K562 (cell line): Measurements from ENCODE around the gene KLK14. TPM values are rescaled to one million over a fixed set of nuclear protein-coding genes. Genes with fewer than 3 reads are reported as not detected.

ENCODE experiments used
- ARHGAP35 ChIP-seq: fragments of 450-650 bp; IDR thresholded peaks from 2 replicates; pipeline ENCODE4 v1.6.1; 2018; ENCODE audit not compliant: partially characterized antibody
- ARID1B ChIP-seq: fragments of 450-650 bp; IDR thresholded peaks from 2 replicates; pipeline ENCODE4 v1.6.1; 2016; ENCODE audit warnings: antibody characterized with exemption, mild to moderate bottlenecking, inconsistent platforms
- ARNT ChIP-seq, 2 experiments: fragments of 450-650 bp; IDR thresholded peaks; 2 replicates each; pipeline ENCODE4 v1.6.1; 2016; ENCODE audit warnings: mild to moderate bottlenecking in 1 of 2
- EP400 ChIP-seq: fragments of 450-650 bp; IDR thresholded peaks from 2 replicates; pipeline ENCODE4 v1.6.1; 2017; ENCODE audit warnings: antibody characterized with exemption, mild to moderate bottlenecking, moderate library complexity
- FIP1L1 ChIP-seq: fragments of 200-400 bp; formaldehyde crosslinking; IDR thresholded peaks from 2 replicates; pipeline ENCODE4 v1.6.1; 2018; ENCODE audit warnings: mild to moderate bottlenecking, low read depth, low read length; ENCODE audit not compliant: poor library complexity, severe bottlenecking
- FOS ChIP-seq: IDR thresholded peaks from 3 replicates; pipeline ENCODE4 v1.6.1; 2011; ENCODE audit not compliant: insufficient read length; ENCODE audit errors: extremely low read depth
- GTF2E2 ChIP-seq: fragments of 200-800 bp; sonication (Bioruptor generic); IDR thresholded peaks from 2 replicates; pipeline ENCODE4 v1.6.1; 2016; ENCODE audit warnings: missing genetic modification characterization, missing compliant biosample characterization
- MEIS2 ChIP-seq: fragments of 450-650 bp; IDR thresholded peaks from 2 replicates; pipeline ENCODE4 v1.6.1; 2014; ENCODE audit warnings: mild to moderate bottlenecking; ENCODE audit not compliant: partially characterized antibody
- POLR2AphosphoS2 ChIP-seq: IDR thresholded peaks from 2 replicates; pipeline ENCODE4 v1.6.1; 2012; ENCODE audit warnings: low read length, improper control_type of control experiment
- PRPF4 ChIP-seq: fragments of 200-400 bp; formaldehyde crosslinking; IDR thresholded peaks from one replicate; pipeline ENCODE4 v1.6.1; 2017; ENCODE audit warnings: low read length, low read depth, mild to moderate bottlenecking; ENCODE audit not compliant: insufficient read depth, poor library complexity, severe bottlenecking
- SIX5 ChIP-seq, 2 experiments: IDR thresholded peaks; 2 replicates each; pipeline ENCODE4 v1.6.1; 2011; ENCODE audit warnings: low read length in 2 of 2, borderline replicate concordance in 1 of 2, low read depth in 1 of 2, mild to moderate bottlenecking in 1 of 2, moderate library complexity in 1 of 2; ENCODE audit not compliant: insufficient read depth in 1 of 2
- STAT5A ChIP-seq: IDR thresholded peaks from 2 replicates; pipeline ENCODE4 v1.6.1; 2012; ENCODE audit warnings: low read length, inconsistent platforms, borderline replicate concordance
- WHSC1 ChIP-seq: IDR thresholded peaks from one replicate; pipeline ENCODE4 v1.6.1; 2012; ENCODE audit warnings: low read length, control low read depth, inconsistent platforms
- XRCC4 ChIP-seq: IDR thresholded peaks from one replicate; pipeline ENCODE4 v1.6.1; 2011; ENCODE audit not compliant: insufficient read depth, insufficient read length; ENCODE audit errors: extremely low read depth
- ZFP36 ChIP-seq: fragments of 150-350 bp; IDR thresholded peaks from 2 replicates; pipeline ENCODE4 v1.6.1; 2018; ENCODE audit warnings: low read length, low read depth; ENCODE audit not compliant: partially characterized antibody
- polyA plus RNA-seq, 8 experiments: library from polyadenylated mRNA; depleted of rRNA in 4 of 8; stranded (reverse) in 5 of 8; unstranded in 3 of 8; fragments of >200 nt; fragmentation: Nextera tagmentation in 2 of 8; fragmentation: Illumina TruSeq in 1 of 8; extraction: Ambion mirVana in 2 of 8; extraction: Trizol in 1 of 8; gene quantifications; 2 replicates each; pipeline versions ENCODE4 v1.2.1 to v1.2.3, GENCODE V29; 2011 to 2014; ENCODE audit warnings: inconsistent platforms in 1 of 8, missing spikeins in 1 of 8
- total RNA-seq, 7 experiments: library from RNA; depleted of rRNA in 6 of 7; stranded (reverse); fragments of >200 nt in 6 of 7; fragmentation: Illumina TruSeq in 2 of 7; extraction: Trizol in 2 of 7; gene quantifications; 2 replicates each; pipeline versions ENCODE4 v1.2.1 to v1.2.3, GENCODE V29; 2011 to 2021; ENCODE audit warnings: low replicate concordance in 1 of 7
- TF ChIP-seq, protein P1 (sequence below): sonication (generic); formaldehyde crosslinking; IDR thresholded peaks from 2 replicates; pipeline ENCODE4 v1.8.0; 2023; ENCODE audit warnings: mild to moderate bottlenecking, missing genetic modification reagents
- TF ChIP-seq, protein P2 (sequence below), 2 experiments: fragments of 450-650 bp; IDR thresholded peaks; 2 replicates each; pipeline ENCODE4 v1.6.1; 2016
- TF ChIP-seq, protein P3 (sequence below): sonication (generic); formaldehyde crosslinking; IDR thresholded peaks from 2 replicates; pipeline ENCODE4 v1.8.0; 2022; ENCODE audit warnings: missing genetic modification reagents, mild to moderate bottlenecking, borderline replicate concordance
- TF ChIP-seq, protein P4 (sequence below): fragments of 450-650 bp; formaldehyde crosslinking; IDR thresholded peaks from 2 replicates; pipeline ENCODE4 v1.4.0; 2022; ENCODE audit warnings: missing genetic modification characterization
- TF ChIP-seq, protein P5 (sequence below): fragments of 450-650 bp; formaldehyde crosslinking; IDR thresholded peaks from 2 replicates; pipeline ENCODE4 v1.4.0; 2020; ENCODE audit warnings: mild to moderate bottlenecking, moderate library complexity

KLK14 gene
- total and polyA plus RNA-seq, 9 of the 15 experiments (the other 6 are each of a cell fraction or from before 2014, with no cell fraction given) = not detected

DNA sequence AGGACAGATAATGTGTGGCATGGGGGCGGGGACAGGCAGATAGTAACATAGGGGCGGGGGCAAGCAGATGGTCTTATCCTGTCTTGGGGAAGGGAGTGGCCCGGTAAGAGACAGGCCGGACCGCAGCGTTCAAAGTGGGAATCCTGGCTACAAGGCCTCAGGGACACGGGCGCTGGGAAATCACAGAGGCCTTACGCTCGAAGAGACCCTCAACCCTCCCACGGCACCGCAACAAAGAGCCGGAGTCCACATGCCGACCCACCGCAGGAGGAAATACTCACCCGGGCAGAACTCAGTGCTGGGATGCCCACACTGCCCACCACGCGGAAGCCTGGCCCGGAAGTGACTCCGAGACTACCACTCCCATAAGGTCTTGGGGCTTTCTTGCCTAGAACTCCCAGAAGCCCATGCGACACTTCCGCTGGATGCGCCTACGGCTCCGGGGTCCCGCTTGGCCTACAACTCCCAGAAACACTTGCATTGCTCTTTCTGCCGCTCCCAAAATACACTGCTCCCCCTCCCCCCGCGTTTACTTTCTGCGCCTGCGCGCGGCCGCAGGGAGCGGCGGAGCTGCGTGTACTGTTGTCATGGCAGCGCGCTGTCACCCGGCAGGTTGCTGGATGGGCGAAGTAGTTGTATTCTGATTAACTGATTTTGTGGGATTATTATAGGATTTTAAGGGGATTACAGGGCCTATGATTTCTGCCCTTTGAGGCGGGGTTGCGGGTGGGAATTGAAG, 25.5 kb upstream of the KLK14 start, which contains the start of gene CTU1 (continued):
- TF ChIP-seq ARNT (IDR thresholded peaks at IDR 0.05) (peak in 1 of 2 experiments; percentile 83; a peak in 2 of 4 replicates), GTF2E2 (tag) (no peak), ARHGAP35 (no peak), ARID1B (peak; percentile 56; the same call in 1 of the 2 replicates), ZFP36 (no peak), EP400 (peak; percentile 98), SIX5 (IDR thresholded peaks at IDR 0.05; ENCODE audit: borderline replicate concordance in 1 of 2, insufficient read depth in 1 of 2, low read depth in 1 of 2, low read length in 2 of 2) (peak; percentile 91 to 95), PRPF4 (no peak), WHSC1 (no peak), FIP1L1 (no peak), FOS (no peak), STAT5A (no peak), XRCC4 (no peak), POLR2AphosphoS2 (no peak), MEIS2 (peak; percentile 82)
- TF ChIP-seq, protein P1, sequence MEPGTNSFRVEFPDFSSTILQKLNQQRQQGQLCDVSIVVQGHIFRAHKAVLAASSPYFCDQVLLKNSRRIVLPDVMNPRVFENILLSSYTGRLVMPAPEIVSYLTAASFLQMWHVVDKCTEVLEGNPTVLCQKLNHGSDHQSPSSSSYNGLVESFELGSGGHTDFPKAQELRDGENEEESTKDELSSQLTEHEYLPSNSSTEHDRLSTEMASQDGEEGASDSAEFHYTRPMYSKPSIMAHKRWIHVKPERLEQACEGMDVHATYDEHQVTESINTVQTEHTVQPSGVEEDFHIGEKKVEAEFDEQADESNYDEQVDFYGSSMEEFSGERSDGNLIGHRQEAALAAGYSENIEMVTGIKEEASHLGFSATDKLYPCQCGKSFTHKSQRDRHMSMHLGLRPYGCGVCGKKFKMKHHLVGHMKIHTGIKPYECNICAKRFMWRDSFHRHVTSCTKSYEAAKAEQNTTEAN = no peak
- TF ChIP-seq, protein P2, sequence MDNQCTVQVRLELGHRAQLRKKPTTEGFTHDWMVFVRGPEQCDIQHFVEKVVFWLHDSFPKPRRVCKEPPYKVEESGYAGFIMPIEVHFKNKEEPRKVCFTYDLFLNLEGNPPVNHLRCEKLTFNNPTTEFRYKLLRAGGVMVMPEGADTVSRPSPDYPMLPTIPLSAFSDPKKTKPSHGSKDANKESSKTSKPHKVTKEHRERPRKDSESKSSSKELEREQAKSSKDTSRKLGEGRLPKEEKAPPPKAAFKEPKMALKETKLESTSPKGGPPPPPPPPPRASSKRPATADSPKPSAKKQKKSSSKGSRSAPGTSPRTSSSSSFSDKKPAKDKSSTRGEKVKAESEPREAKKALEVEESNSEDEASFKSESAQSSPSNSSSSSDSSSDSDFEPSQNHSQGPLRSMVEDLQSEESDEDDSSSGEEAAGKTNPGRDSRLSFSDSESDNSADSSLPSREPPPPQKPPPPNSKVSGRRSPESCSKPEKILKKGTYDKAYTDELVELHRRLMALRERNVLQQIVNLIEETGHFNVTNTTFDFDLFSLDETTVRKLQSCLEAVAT (IDR thresholded peaks at IDR 0.05) = 0 out of 4 replicates have a peak, but pooled peaks of 1 of the 2 experiments have one; percentile 15
- TF ChIP-seq, protein P3, sequence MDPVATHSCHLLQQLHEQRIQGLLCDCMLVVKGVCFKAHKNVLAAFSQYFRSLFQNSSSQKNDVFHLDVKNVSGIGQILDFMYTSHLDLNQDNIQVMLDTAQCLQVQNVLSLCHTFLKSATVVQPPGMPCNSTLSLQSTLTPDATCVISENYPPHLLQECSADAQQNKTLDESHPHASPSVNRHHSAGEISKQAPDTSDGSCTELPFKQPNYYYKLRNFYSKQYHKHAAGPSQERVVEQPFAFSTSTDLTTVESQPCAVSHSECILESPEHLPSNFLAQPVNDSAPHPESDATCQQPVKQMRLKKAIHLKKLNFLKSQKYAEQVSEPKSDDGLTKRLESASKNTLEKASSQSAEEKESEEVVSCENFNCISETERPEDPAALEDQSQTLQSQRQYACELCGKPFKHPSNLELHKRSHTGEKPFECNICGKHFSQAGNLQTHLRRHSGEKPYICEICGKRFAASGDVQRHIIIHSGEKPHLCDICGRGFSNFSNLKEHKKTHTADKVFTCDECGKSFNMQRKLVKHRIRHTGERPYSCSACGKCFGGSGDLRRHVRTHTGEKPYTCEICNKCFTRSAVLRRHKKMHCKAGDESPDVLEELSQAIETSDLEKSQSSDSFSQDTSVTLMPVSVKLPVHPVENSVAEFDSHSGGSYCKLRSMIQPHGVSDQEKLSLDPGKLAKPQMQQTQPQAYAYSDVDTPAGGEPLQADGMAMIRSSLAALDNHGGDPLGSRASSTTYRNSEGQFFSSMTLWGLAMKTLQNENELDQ = no peak
- TF ChIP-seq, protein P4, sequence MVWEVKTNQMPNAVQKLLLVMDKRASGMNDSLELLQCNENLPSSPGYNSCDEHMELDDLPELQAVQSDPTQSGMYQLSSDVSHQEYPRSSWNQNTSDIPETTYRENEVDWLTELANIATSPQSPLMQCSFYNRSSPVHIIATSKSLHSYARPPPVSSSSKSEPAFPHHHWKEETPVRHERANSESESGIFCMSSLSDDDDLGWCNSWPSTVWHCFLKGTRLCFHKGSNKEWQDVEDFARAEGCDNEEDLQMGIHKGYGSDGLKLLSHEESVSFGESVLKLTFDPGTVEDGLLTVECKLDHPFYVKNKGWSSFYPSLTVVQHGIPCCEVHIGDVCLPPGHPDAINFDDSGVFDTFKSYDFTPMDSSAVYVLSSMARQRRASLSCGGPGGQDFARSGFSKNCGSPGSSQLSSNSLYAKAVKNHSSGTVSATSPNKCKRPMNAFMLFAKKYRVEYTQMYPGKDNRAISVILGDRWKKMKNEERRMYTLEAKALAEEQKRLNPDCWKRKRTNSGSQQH (CRISPR knock-in tag) = no peak; the same call in 1 of the 2 replicates
- TF ChIP-seq, protein P5, sequence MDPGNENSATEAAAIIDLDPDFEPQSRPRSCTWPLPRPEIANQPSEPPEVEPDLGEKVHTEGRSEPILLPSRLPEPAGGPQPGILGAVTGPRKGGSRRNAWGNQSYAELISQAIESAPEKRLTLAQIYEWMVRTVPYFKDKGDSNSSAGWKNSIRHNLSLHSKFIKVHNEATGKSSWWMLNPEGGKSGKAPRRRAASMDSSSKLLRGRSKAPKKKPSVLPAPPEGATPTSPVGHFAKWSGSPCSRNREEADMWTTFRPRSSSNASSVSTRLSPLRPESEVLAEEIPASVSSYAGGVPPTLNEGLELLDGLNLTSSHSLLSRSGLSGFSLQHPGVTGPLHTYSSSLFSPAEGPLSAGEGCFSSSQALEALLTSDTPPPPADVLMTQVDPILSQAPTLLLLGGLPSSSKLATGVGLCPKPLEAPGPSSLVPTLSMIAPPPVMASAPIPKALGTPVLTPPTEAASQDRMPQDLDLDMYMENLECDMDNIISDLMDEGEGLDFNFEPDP = no peak
